Neural crest cell (in vitro differentiated cells): Measurements from ENCODE around the gene FDXR. TPM values are rescaled to one million over a fixed set of nuclear protein-coding genes. Genes with fewer than 3 reads are reported as not detected.
A peak's percentile ranks its signal among the peaks of the same experiment; 100 is the strongest.

Experiments used
- DNase-seq: peaks from one replicate; pipeline ENCODE4 v3.0.0; 2021; ENCODE audit warnings: low read depth, mixed read lengths, low spot score
- H3K27ac Mint-ChIP-seq: one replicate; pipeline ENCODE4 v1.8.0; 2021; ENCODE audit warnings: mild to moderate bottlenecking, mixed read lengths; ENCODE audit not compliant: unreplicated experiment
- H3K27me3 Mint-ChIP-seq: 2 replicates; pipeline ENCODE4 v1.8.0; 2021; ENCODE audit warnings: low read depth, mild to moderate bottlenecking, mixed read lengths
- H3K36me3 Mint-ChIP-seq: 2 replicates; pipeline ENCODE4 v1.8.0; 2021; ENCODE audit warnings: low read depth, mild to moderate bottlenecking, mixed read lengths
- H3K4me1 Mint-ChIP-seq: 2 replicates; pipeline ENCODE4 v1.8.0; 2021; ENCODE audit warnings: mixed read lengths
- H3K4me3 Mint-ChIP-seq: one replicate; pipeline ENCODE4 v1.8.0; 2021; ENCODE audit warnings: mild to moderate bottlenecking, mixed read lengths
- H3K9me3 Mint-ChIP-seq: 2 replicates; pipeline ENCODE4 v1.8.0; 2021; ENCODE audit warnings: mixed read lengths
- total RNA-seq: library from RNA; stranded (reverse); gene quantifications from 2 replicates; pipeline ENCODE4 v1.2.1, GENCODE V29; 2021
- TF ChIP-seq, protein P1 (sequence below): fragments of 200-600 bp; sonication (generic); conservative IDR thresholded peaks from 2 replicates; pipeline ENCODE4 v1.5.0; 2021; ENCODE audit warnings: antibody characterized with exemption, mild to moderate bottlenecking

Gene FDXR
- total RNA-seq, 1 donor from 2014 or later: 14.8 TPM

DNA sequence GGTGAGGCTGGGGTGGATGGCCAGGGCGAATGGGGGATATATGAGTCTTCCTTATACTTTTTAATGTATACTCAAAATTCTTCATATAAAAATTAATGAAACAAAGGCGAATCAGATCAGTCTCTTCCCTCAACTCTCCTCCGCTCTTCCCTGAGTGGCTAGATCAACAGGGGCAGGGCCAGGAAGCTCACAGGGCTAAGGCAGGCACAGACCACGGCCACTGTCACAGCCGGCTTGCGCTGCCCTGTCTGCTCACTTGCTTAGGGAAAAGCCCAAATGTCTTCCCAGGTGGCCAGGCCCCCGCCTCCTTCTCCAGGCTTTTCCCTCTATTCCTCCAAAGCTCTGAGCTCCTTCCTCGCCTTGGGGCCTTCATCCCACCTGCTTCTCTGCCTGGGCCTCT is 19.1 kb downstream of the FDXR start:
- H3K27me3 Mint-ChIP-seq: peaks cover 91% of the 10 kb centered on the region
- no peak overlapping the region for H3K27ac Mint-ChIP-seq
- TF ChIP-seq, protein P1, sequence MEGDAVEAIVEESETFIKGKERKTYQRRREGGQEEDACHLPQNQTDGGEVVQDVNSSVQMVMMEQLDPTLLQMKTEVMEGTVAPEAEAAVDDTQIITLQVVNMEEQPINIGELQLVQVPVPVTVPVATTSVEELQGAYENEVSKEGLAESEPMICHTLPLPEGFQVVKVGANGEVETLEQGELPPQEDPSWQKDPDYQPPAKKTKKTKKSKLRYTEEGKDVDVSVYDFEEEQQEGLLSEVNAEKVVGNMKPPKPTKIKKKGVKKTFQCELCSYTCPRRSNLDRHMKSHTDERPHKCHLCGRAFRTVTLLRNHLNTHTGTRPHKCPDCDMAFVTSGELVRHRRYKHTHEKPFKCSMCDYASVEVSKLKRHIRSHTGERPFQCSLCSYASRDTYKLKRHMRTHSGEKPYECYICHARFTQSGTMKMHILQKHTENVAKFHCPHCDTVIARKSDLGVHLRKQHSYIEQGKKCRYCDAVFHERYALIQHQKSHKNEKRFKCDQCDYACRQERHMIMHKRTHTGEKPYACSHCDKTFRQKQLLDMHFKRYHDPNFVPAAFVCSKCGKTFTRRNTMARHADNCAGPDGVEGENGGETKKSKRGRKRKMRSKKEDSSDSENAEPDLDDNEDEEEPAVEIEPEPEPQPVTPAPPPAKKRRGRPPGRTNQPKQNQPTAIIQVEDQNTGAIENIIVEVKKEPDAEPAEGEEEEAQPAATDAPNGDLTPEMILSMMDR: no peak
- H3K4me1 Mint-ChIP-seq: no peaks in the 10 kb centered on the region
- H3K36me3 Mint-ChIP-seq: no peaks in the 10 kb centered on the region
- no peak for DNase-seq
- H3K4me3 Mint-ChIP-seq: peak overlapping the region; percentile 38
- H3K9me3 Mint-ChIP-seq: no peaks in the 10 kb centered on the region

DNA sequence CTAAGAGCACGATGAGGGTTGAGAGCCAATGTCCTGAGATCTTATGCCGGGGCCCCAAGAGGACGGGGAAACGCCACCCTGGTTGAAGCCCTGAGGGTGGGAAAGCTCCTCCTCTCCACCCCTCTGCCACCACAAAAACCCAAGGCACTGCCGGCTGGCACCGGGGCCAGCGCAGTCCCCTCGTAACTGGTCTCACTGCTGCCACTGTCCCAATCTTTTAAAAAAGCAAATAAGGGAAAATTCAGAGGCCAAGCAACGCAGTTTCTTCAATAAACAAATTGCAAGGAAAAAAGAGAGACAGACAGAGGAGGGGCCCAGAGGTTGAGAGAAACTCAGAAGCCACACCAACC is 19.8 kb downstream of the FDXR start:
- H3K27ac Mint-ChIP-seq: no peak overlapping the region
- H3K4me3 Mint-ChIP-seq: peak overlapping the region; percentile 38
- no peaks in the 10 kb centered on the region for H3K36me3 Mint-ChIP-seq
- no peak for DNase-seq
- TF ChIP-seq, protein P1: no peak
- no peaks in the 10 kb centered on the region for H3K4me1 Mint-ChIP-seq
- peaks cover 91% of the 10 kb centered on the region for H3K27me3 Mint-ChIP-seq
- H3K9me3 Mint-ChIP-seq: no peaks in the 10 kb centered on the region

DNA sequence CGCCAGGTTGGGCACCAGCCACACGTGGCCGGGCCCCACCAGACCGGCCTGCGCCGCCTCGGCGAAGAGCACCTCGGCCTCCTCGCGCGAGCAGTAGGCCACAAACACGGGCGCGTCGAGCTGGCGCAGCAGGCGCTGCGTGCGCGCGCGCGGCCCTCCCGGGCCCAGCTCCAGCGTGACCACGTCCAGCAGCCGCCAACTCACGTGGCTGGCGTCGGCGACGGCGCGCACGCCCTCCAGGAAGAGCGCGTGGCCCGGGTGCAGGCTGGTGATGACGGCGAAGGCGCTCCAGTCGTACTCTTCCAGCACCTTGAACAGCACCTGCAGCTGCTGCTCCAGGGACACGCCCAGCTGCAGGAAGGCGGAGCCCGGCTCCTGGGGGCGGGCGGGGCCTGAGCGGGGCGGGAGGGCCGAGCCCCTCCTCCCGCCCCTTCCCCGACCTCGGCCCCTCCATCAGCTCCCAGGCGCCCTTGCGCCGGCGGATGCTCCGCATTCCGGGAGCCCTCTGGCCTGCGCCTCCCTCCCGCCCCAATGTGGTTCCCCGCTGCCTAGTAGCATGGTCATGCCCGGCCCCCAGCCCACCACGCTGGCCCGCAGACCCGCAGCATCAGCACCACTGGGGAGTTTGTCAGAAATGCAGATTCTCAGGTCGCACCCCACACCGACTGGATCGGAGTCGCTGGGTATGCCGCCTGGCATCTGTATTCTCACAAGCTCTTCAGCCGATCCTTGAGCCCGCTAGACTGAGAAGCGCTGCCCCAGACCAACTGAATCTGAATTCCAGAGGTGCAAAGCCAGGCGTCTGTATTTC is 20.4 kb downstream of the FDXR start:
- peak overlapping the region; percentile 67 for H3K4me3 Mint-ChIP-seq
- H3K27ac Mint-ChIP-seq: no peak overlapping the region
- no peak for DNase-seq
- TF ChIP-seq, protein P1: no peak
- no peaks in the 10 kb centered on the region for H3K9me3 Mint-ChIP-seq
- H3K36me3 Mint-ChIP-seq: no peaks in the 10 kb centered on the region
- H3K4me1 Mint-ChIP-seq: no peaks in the 10 kb centered on the region
- H3K27me3 Mint-ChIP-seq: peaks cover 89% of the 10 kb centered on the region

DNA sequence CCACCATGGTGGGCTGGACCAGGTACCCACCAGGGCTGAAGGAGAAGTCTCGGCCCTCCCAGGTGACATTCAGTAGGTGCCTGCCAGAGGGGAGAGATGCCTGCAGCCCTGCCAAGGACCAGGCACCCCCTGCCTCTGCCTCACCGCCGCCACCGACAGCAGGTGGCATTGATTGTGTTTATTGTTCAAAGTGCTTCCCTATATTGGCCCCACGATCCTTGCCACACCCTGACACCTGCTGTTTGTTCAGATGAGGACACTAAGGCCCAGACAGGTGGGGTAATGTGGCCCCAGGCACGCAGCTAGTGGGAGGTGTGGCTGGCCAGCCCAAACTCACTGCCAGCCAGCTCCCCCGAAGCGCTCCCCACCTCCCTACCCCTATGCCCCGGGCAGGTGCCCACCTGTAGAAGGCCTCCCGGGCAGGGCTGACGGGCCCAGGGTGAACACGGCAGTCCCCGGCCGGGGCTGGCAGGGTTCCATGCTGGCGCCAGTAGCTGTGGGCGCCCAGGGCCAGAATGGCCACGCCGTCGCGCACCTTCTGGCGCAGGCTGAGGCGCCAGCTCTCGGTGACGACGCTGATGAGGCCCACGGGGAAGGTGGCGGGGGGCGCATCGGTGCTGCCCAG is 21.1 kb downstream of the FDXR start:
- Mint-ChIP-seq H3K27ac (no peak overlapping the region), H3K27me3 (peaks cover 82% of the 10 kb centered on the region), H3K9me3 (no peaks in the 10 kb centered on the region), H3K4me3 (no peak overlapping the region), H3K4me1 (no peaks in the 10 kb centered on the region), H3K36me3 (no peaks in the 10 kb centered on the region)
- no peak for DNase-seq
- TF ChIP-seq, protein P1: no peak

DNA sequence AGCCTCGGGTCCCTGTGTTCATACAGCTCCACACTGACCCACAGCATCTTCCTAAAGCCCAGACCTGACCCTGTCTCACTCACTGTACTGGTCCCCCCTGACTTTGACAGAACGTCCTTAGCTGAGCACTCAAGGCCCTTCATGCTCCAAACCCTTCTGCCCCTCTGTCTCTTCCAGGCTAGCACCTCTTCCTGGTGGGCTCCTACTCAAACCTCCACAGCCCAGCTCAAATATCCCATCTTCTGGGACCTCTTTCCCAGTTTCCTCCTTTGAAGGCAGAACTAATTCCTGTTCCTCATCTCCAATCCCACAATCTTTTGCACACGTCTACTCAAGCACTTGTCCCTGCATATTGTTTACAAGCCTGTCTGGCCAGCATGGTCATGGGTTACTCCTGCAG is 21.9 kb downstream of the FDXR start:
- H3K36me3 Mint-ChIP-seq: no peaks in the 10 kb centered on the region
- H3K9me3 Mint-ChIP-seq: no peaks in the 10 kb centered on the region
- DNase-seq: no peak
- peak overlapping the region; percentile 2 for H3K4me3 Mint-ChIP-seq
- H3K27ac Mint-ChIP-seq: no peak overlapping the region
- TF ChIP-seq, protein P1: no peak
- no peaks in the 10 kb centered on the region for H3K4me1 Mint-ChIP-seq
- H3K27me3 Mint-ChIP-seq: peaks cover 75% of the 10 kb centered on the region
